Loucy (cell line): ENCODE data around the gene PPP2R5B.

Experiments used
- EZH2phosphoT487 ChIP-seq: fragments of 200-600 bp; IDR thresholded peaks from 2 replicates; pipeline ENCODE4 v1.6.1; 2018; ENCODE audit warnings: antibody characterized with exemption, mild to moderate bottlenecking, moderate library complexity, borderline replicate concordance
- TF ChIP-seq, protein P1 (sequence below): fragments of 200-600 bp; sonication (generic); conservative IDR thresholded peaks from 2 replicates; pipeline ENCODE4 v1.5.1; 2014; ENCODE audit warnings: mild to moderate bottlenecking, antibody characterized with exemption, low read length

DNA sequence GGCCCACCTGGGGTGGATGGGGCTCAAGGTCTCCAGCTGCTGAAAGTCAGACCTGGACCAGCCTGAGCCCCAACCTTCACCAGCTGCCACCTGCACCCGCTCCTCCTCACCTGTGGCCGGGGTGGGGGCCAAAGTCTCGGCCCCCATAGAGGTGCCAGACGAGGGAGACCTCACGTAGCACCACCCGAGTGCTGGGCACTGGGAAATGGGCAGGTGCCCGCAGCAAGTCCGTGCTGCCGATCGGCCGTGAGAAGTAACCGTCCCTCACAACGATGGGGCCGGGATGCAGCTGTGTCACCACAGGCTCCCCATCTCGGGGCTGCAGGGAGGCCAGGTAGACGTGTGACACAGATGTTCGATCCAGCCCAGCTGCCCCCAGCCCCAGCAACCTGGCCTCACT, 23.7 kb upstream of the PPP2R5B start:
- TF ChIP-seq, protein P1, sequence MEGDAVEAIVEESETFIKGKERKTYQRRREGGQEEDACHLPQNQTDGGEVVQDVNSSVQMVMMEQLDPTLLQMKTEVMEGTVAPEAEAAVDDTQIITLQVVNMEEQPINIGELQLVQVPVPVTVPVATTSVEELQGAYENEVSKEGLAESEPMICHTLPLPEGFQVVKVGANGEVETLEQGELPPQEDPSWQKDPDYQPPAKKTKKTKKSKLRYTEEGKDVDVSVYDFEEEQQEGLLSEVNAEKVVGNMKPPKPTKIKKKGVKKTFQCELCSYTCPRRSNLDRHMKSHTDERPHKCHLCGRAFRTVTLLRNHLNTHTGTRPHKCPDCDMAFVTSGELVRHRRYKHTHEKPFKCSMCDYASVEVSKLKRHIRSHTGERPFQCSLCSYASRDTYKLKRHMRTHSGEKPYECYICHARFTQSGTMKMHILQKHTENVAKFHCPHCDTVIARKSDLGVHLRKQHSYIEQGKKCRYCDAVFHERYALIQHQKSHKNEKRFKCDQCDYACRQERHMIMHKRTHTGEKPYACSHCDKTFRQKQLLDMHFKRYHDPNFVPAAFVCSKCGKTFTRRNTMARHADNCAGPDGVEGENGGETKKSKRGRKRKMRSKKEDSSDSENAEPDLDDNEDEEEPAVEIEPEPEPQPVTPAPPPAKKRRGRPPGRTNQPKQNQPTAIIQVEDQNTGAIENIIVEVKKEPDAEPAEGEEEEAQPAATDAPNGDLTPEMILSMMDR = no peak
- TF ChIP-seq EZH2phosphoT487 = no peak
